Measurements from ENCODE around the gene ARL4C. TPM values are rescaled to one million over a fixed set of nuclear protein-coding genes. Genes with fewer than 3 reads are reported as not detected.

The ARL4C gene
- total and polyA plus RNA-seq, 12 donors: 1.3 to 16.0 (median 6.8) TPM

DNA sequence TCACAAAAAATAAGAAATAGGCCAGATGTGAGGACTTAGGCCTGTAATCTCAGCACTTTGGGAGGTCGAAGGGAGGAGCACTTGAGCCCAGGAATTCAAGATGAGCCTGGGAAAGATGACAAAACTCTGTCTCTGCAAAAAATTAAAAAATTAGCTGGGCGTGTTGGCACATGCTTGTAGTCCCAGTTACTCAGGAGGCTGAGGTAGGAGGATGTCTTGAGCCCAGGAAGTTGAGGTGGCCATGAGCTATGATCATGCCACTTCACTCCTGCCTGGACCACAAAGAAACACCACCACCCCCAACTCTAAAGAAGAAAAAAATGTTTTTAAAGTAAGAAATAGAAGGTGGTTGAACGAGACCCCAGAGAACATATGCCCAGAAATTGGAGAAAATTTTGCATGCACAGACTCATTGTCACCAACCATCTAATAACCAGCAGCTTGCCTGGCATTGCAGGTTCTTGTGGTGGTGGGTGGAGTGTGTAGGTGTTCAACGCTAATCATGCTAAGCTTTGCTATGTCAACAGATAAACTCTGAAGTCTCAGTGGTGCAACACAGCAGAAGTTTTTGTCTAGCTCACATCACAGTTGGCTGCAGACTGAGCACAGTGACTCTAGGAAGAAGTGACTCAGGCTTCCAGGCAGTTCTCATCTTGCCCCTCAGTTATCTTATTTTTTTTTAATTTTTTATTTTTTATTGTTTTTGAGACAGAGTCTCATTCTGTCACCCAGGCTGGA is 18.6 kb downstream of the ARL4C start:
- no peak for DNase-seq
- no peaks in the 10 kb centered on the region for H3K4me1 ChIP-seq (replicated peaks in 1 of 2)
- H3K9me3 ChIP-seq (replicated peaks in 1 of 3): no peaks in the 10 kb centered on the region
- intact Hi-C loops (cut with DNase I): no loop called here
- 78 to 89% (median 80%) methylated on average over 4 of the region's 4 CpGs for WGBS, 4 donors
- no peaks in the 10 kb centered on the region for H3K36me3 ChIP-seq (replicated peaks in 1 of 2)
- no peak for TF ChIP-seq POLR2A (IDR thresholded peaks at IDR 0.05)
- TF ChIP-seq, protein P1, sequence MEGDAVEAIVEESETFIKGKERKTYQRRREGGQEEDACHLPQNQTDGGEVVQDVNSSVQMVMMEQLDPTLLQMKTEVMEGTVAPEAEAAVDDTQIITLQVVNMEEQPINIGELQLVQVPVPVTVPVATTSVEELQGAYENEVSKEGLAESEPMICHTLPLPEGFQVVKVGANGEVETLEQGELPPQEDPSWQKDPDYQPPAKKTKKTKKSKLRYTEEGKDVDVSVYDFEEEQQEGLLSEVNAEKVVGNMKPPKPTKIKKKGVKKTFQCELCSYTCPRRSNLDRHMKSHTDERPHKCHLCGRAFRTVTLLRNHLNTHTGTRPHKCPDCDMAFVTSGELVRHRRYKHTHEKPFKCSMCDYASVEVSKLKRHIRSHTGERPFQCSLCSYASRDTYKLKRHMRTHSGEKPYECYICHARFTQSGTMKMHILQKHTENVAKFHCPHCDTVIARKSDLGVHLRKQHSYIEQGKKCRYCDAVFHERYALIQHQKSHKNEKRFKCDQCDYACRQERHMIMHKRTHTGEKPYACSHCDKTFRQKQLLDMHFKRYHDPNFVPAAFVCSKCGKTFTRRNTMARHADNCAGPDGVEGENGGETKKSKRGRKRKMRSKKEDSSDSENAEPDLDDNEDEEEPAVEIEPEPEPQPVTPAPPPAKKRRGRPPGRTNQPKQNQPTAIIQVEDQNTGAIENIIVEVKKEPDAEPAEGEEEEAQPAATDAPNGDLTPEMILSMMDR (IDR thresholded peaks at IDR 0.05): no peak
- H3K4me3 ChIP-seq: no peak overlapping the region
- H3K27ac ChIP-seq: no peak overlapping the region
- no peaks in the 10 kb centered on the region for H3K27me3 ChIP-seq

DNA sequence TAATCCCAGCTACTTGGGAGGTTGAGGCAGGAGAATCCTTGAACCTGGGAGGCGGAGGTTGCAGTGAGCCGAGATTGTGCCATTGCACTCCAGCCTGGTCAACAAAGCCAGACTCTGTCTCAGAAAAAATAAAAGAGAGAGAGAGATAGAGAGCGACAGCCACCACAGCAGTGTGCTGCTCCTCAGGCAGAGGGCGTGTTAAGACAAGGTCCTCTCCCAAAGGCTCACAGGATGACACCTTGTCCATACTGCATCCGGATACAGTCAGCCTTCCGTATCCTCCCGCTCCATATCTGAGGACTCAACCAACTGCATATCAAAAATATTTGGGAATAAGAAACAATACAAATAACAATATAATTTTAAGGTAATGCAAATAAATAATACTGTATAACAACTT is 20.1 kb downstream of the ARL4C start:
- Histone ChIP-seq H3K9me3 (replicated peaks in 1 of 3) (no peaks in the 10 kb centered on the region), H3K4me3 (no peak overlapping the region), H3K4me1 (replicated peaks in 1 of 2) (no peaks in the 10 kb centered on the region), H3K27me3 (no peaks in the 10 kb centered on the region), H3K27ac (no peak overlapping the region), H3K36me3 (replicated peaks in 1 of 2) (no peaks in the 10 kb centered on the region)
- intact Hi-C loops (cut with DNase I): no loop called here
- TF ChIP-seq, protein P1 (IDR thresholded peaks at IDR 0.05): no peak
- TF ChIP-seq POLR2A (IDR thresholded peaks at IDR 0.05): no peak
- DNase-seq: no peak
- 80 to 90% (median 85%) methylated on average over 7 of the region's 7 CpGs for WGBS, 4 donors

DNA sequence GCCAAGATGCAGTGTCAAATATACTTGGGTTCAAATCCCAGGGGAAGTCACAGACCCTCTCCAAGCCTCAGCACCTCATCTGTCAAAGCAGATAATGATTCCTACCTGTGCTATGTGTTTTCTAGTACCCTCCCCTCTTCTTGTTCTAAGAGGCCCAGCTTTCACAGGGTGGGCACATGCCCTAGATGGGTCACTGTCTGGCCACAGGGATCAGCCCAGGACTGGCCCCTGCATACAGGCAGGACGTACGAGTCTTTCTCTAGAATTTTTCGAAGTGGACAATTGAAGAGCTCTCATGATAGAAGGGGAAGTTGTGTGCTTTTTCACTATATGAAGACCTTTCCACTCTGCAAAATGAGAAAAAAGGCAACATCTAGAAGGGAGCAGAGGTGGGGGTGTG is 22.2 kb downstream of the ARL4C start:
- 86 to 95% (median 90%) methylated on average over 3 of the region's 3 CpGs for WGBS, 4 donors
- H3K36me3 ChIP-seq (replicated peaks in 1 of 2): no peaks in the 10 kb centered on the region
- H3K27ac ChIP-seq: no peak overlapping the region
- no peaks in the 10 kb centered on the region for H3K4me1 ChIP-seq (replicated peaks in 1 of 2)
- H3K9me3 ChIP-seq (replicated peaks in 1 of 3): no peaks in the 10 kb centered on the region
- TF ChIP-seq, protein P1 (IDR thresholded peaks at IDR 0.05): no peak
- H3K27me3 ChIP-seq: no peaks in the 10 kb centered on the region
- H3K4me3 ChIP-seq: no peak overlapping the region
- no peak for DNase-seq
- intact Hi-C loops (cut with DNase I): no loop called here

DNA sequence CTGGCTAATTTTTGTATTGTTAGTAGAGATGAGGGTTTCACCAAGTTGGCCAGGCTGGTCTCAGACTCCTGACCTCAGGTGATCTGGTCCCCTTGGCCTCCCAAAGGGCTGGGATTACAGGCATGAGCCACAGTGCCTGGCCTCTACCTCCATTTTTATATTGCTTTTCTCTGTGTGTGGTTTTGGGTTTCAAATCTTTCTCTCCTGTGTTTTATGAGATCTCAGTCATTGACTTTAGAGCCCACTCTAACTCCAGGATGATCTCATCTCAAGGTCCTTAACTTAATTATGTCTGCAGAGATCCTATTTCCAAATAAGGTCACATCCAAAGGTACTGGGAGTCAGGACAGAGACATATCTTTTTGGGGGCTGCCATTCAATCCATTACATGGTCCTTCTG is 24.7 kb downstream of the ARL4C start:
- no peaks in the 10 kb centered on the region for H3K36me3 ChIP-seq (replicated peaks in 1 of 2)
- no peaks in the 10 kb centered on the region for H3K9me3 ChIP-seq (replicated peaks in 1 of 3)
- no peak overlapping the region for H3K4me3 ChIP-seq
- intact Hi-C loops (cut with DNase I): no loop called here
- no peak for DNase-seq
- no peak overlapping the region for H3K27ac ChIP-seq
- H3K27me3 ChIP-seq: no peaks in the 10 kb centered on the region
- TF ChIP-seq, protein P1 (IDR thresholded peaks at IDR 0.05): no peak
- TF ChIP-seq POLR2A (IDR thresholded peaks at IDR 0.05): no peak
- no peaks in the 10 kb centered on the region for H3K4me1 ChIP-seq (replicated peaks in 1 of 2)

All from adrenal gland (tissue), 12 donors.